GM21515 (cell line): Measurements from ENCODE around the gene MAGIX.

ENCODE experiments used
- ATAC-seq: cut with Tn5 transposase; IDR thresholded peaks from one replicate; pipeline ENCODE4 v1.9.1; 2021; ENCODE audit not compliant: unreplicated experiment

The MAGIX gene

DNA sequence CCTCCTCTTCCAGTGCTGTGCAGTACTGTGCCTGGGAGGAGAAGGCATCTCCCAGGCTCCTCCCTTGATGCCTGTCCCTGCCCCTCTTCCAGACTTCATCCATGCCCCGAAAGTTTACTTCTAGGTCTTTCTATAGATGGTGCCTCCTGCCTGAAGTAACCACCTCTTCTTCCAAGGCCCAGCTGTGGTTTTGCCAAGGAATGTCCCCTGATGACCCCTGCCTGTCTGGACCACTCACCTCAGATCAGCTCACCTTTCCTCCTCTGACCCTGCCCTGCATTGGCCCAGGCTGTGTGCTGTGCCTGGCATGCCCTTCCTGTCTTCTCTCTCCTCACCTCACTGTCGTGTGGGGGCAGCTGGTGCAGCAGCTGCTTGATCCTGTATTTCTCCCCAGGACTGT lies 16.8 kb downstream of the MAGIX start:
- ATAC-seq: no peak

GRCh38 chrX:49183701-49184281 lies 21.2 kb downstream of the MAGIX start:
- no peak for ATAC-seq

GRCh38 chrX:49184294-49185281 lies 22.0 kb downstream of the MAGIX start:
- ATAC-seq: peak; percentile 39

GRCh38 chrX:49186125-49187027 lies 23.8 kb downstream of the MAGIX start, which contains the start of gene PRICKLE3:
TSS of gene PRICKLE3 (minus strand) at chrX:49186373. CDS start at chrX:49186297, 76 bp downstream.
- no peak for ATAC-seq

GRCh38 chrX:49187028-49187394 lies 24.5 kb downstream of the MAGIX start:
- no peak for ATAC-seq

DNA sequence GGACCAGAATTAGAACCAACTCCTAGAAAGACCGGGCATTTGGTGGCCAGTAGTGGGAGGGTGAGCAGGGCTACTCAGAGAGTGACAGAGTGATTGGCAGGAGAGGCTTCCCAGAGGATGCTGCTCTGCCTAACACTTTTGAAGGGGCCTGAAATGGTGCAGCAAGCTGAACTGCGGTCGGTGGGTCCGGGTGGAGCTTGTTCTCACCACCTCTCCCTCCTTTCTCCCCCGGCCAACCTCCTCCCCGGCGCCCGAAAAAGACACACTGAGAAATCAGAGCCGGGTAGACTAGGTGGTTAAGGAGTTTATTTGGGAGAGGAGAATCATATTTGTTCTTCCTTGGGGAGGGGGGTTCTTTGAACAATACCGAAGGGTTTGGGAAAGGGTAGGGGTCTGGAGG lies 25.0 kb downstream of the MAGIX start:
- ATAC-seq: no peak

GRCh38 chrX:49188468-49189076 lies 26.0 kb downstream of the MAGIX start:
- ATAC-seq: no peak

DNA sequence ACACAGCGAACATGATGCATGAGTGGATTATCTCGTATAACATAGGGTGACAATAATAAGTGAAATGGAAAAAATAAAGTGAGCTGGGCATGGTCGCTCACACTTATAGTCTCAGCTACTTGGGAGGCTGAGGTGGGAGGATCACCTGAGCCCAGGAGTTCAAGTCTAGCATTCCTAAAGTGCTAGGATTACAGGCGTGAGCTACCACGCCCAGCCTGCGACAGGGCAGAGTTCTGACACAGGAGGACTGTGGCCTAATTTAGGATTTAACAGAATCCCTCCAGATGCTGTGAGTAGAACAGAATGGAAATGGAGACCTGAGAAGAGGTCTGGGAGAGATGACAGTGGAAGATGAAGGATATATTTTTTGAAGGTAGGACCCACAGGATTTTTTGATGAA lies 27.0 kb downstream of the MAGIX start:
- ATAC-seq: no peak

DNA sequence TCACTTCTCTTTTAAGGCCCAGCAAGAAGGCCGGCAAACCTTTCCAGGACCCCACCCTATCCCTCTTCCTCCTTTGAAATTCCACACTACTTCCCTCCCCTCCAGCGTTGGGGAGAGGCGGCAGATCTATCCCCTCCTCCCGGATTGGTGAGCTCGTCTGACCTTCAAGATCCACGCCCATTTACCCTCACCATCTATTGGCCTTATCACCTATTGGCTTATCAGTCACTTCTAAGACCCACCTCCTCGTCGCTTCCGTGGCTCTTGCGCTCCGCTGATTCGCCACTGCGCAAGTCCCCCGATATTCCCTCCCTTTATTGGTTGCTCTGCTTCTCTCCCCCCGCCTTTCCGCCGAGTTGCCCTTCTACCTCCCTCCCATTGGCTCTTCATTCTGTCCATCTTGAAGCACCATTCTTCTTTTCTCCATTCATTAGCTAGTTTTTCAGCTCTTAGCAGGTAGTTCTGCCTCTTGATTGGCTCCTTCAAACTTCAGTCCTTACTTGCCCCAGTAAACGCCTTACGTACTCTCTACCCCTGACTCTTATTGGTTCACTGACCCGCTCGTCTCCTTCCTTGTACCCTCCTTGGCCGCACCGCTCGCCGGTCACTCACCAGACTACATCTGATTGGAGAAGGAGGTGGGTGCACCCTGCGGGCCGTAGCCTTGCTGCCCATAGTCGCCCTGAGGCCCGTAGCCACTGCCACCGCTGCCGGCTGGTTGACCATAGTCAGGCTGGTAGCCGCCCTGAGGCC lies 28.4 kb downstream of the MAGIX start:
- ATAC-seq: peak; percentile 89

DNA sequence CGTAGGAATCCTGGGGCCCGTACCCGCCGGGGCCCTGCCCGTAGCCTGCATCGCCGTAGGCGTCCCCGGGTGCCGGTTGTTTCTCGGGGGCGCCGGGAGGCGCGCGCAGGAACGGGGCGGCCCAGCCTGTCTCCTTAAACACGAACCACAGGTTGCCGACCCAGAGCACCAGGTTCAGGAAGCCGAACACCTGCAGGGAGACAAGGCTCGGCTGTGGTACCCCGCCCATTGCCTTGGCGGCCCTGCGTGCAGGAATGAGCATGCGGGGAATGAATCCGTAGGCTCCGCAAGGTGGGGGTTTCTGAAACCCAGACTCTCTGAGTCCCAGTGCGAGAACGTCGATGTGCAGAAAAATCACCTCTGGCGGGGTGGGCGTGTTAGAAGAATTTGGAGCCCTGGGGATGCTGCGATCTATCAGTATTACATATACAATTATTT lies 29.0 kb downstream of the MAGIX start:
- peak; percentile 24 for ATAC-seq

GRCh38 chrX:49192722-49193328 lies 30.3 kb downstream of the MAGIX start:
- no peak for ATAC-seq

DNA sequence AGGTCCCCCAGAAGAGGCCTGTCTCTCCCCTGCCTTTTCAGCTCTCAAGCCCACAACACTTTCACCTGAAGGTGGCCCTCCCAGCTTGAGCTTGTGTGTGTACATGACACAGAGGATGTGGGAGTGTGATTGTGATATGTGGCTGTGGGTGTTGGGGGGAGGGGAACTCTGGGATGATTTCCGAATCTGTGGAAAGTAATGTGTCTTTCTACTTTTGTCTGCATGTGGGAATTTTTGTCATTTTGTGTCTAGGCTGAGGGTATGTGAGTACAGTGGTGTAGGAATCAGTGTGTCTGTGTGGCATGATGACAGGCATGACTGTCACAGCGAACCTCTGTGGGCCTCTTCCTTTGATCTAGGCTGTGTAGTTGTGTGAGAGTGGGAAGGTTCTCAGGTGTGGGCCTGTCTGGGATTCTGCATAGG lies 31.0 kb downstream of the MAGIX start:
- ATAC-seq: no peak

GRCh38 chrX:49197543-49198087 lies 35.1 kb downstream of the MAGIX start:
- ATAC-seq: no peak

DNA sequence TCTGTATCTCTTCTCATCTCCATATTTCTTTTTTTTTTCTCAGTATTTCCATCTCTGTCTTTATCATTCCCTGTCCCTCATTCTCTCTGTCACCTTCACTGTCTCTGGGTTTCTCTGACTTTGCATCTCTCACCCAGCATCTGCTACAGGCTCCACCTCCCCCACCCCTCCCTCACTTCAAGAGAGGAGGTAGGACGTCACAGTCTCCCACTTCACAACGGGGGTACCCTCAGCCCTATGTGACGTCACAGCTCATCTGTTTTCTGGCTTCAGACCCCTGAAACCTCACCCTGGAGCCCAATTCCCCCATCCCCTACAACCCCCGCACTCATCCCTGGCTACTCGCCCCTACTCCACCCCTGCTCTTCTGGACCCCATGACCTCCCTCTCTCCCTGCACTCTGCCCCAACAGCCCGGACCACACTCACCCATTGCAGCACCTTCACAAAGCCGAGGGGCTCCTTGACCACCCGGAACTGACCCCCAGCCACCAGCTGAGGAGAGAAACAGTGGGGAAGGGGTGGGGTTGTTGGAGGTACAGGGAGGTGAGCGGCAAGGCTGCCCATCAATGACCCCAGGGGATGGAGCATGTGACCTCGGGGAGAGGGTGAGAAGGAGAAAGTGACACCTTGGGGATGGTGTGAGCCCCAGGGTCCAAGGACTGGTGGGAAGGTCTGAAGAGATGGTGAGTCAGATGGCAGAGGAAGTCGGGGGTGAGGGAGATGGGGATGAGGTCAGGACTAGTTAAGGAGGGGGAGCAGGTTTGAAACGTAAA lies 36.2 kb downstream of the MAGIX start:
- no peak for ATAC-seq

- ATAC-seq: no peak
Measured at GRCh38 chrX:49199315-49199595, 36.7 kb downstream of the MAGIX start.

DNA sequence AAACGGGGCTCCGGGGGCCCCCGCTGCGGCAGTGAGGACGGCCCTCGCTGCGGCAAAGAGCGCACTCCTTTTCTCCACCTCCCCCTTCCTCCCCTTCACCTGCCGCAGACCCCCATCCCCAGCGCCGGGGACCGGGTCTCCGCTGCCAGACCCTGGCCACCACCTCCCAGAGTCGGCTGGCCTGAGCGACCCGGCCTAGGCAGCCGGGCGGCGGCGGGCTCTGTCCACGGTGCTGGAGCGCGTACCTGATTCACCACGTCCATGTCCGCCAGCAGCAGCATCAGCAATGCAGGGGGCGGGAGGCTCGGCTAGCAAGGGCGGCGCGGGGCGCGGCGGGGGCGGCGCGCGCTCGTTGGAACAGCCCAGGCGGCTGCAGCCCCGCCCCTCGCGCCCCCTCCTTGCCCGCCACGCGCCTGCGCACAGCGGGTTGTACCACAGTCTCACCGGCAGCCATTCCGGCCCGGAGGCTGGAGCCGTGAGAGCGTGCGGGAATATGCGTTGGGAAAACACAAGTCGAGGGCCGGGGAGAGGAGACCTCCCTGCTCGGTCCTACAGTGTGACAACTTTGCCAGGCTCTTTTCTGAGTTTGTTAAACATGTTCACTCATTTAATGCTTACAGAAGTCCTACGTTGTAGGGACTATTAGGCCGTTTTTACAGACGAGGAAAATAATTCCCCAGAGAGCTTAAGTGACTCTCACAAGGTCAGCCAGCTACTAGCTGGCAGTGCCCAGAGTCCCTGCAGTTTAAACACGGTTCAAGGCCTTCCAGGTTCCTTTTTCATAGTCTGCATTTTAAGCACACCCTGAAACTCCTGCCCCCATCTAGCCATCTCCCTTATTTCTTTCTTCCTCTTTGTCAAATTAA lies 37.6 kb downstream of the MAGIX start, which contains the start of gene SYP:
Gene SYP, minus strand, starts transcription at position 288 of the 866 bp plus-strand sequence. Its CDS starts 7 bp downstream, at position 281.
- ATAC-seq: peak; percentile 93

- no peak for ATAC-seq
Measured at GRCh38 chrX:49202022-49202421, 39.5 kb downstream of the MAGIX start.

GRCh38 chrX:49203536-49203935 lies 41.0 kb downstream of the MAGIX start:
- no peak for ATAC-seq
